HT1080 (cell line): ENCODE measurements around the gene PRG3. TPM values are rescaled to one million over a fixed set of nuclear protein-coding genes. Genes with fewer than 3 reads are reported as not detected.

Experiments used
- DNase-seq: peaks from one replicate; pipeline ENCODE4 v3.0.0-alpha.2; 2015; ENCODE audit warnings: low read depth
- total RNA-seq: library from RNA; depleted of rRNA; stranded (reverse); fragments of >200 nt; shearing (Covaris generic); gene quantifications from 2 replicates; pipeline ENCODE4 v1.2.3, GENCODE V29; 2014

PRG3 gene
- total RNA-seq, 1 experiment from 2014 or later: not detected

- peak; percentile 41 for DNase-seq
Observed at GRCh38 chr11:57391539-57391938, 10.6 kb upstream of the PRG3 start.

- DNase-seq: no peak
Observed at GRCh38 chr11:57391111-57391510, 10.2 kb upstream of the PRG3 start.

- no peak for DNase-seq
Observed at GRCh38 chr11:57390535-57390934, 9.6 kb upstream of the PRG3 start, which contains the start of gene PRG2. Gene PRG2 (minus strand): TSS chr11:57390650. CDS start chr11:57389944, 706 bp downstream.

- peak; percentile 62 for DNase-seq
Observed at GRCh38 chr11:57387289-57388030, 6.5 kb upstream of the PRG3 start.

- no peak for DNase-seq
Observed at GRCh38 chr11:57386178-57386940, 5.4 kb upstream of the PRG3 start.

- no peak for DNase-seq
Observed at GRCh38 chr11:57379732-57380131, 1.2 kb downstream of the PRG3 start.

GRCh38 chr11:57378186-57378585, 2.8 kb downstream of the PRG3 start:
- no peak for DNase-seq

GRCh38 chr11:57377107-57377506, 3.8 kb downstream of the PRG3 start:
- no peak for DNase-seq

GRCh38 chr11:57376095-57377090, 4.6 kb downstream of the PRG3 start:
- no peak for DNase-seq

- DNase-seq: no peak
Observed at GRCh38 chr11:57375490-57375889, 5.5 kb downstream of the PRG3 start.

- DNase-seq: no peak
Observed at GRCh38 chr11:57374966-57375365, 6.0 kb downstream of the PRG3 start.

- no peak for DNase-seq
Observed at GRCh38 chr11:57373146-57373545, 7.8 kb downstream of the PRG3 start.

- DNase-seq: no peak
Observed at GRCh38 chr11:57370941-57371340, 10.0 kb downstream of the PRG3 start.

GRCh38 chr11:57370251-57370650, 10.7 kb downstream of the PRG3 start:
- peak; percentile 49 for DNase-seq

GRCh38 chr11:57368845-57369232, 12.1 kb downstream of the PRG3 start:
- no peak for DNase-seq

- peak; percentile 38 for DNase-seq
Observed at GRCh38 chr11:57368106-57368844, 12.7 kb downstream of the PRG3 start.

GRCh38 chr11:57364851-57365660, 15.9 kb downstream of the PRG3 start:
- DNase-seq: no peak

GRCh38 chr11:57363131-57364080, 17.5 kb downstream of the PRG3 start:
- DNase-seq: no peak

- DNase-seq: no peak
Observed at GRCh38 chr11:57361926-57362325, 19.0 kb downstream of the PRG3 start.
